ENCODE results near the gene MYO3A.

DNA sequence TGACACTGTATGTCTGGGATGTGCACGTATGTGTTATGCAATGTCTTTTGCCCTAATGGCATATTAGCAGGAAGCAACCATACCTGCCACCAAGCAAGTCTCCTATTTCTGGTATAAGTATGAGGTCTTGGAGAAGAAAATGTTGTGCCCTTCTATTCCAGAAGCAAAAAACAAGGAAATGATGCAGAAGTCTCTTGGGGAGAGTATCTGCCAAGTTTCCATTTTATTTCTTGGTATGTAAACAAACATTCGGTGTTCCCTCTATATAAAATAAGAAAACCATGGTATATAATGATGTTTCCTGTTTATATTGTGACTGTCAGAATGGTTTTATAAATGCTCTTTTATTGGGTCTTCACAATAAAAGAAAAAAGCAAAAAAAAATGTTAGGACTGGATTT is 19.3 kb upstream of the MYO3A start:
- TF ChIP-seq, protein P1, sequence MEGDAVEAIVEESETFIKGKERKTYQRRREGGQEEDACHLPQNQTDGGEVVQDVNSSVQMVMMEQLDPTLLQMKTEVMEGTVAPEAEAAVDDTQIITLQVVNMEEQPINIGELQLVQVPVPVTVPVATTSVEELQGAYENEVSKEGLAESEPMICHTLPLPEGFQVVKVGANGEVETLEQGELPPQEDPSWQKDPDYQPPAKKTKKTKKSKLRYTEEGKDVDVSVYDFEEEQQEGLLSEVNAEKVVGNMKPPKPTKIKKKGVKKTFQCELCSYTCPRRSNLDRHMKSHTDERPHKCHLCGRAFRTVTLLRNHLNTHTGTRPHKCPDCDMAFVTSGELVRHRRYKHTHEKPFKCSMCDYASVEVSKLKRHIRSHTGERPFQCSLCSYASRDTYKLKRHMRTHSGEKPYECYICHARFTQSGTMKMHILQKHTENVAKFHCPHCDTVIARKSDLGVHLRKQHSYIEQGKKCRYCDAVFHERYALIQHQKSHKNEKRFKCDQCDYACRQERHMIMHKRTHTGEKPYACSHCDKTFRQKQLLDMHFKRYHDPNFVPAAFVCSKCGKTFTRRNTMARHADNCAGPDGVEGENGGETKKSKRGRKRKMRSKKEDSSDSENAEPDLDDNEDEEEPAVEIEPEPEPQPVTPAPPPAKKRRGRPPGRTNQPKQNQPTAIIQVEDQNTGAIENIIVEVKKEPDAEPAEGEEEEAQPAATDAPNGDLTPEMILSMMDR (conservative IDR thresholded peaks at IDR 0.05; ENCODE audit: low read depth, low read length): no peak
- TF ChIP-seq MAFK (IDR thresholded peaks at IDR 0.05; ENCODE audit: low read depth, low read length): no peak
- no peak for TF ChIP-seq RFX5 (IDR thresholded peaks at IDR 0.05; ENCODE audit: low read depth, low read length)
- TF ChIP-seq, protein P2, sequence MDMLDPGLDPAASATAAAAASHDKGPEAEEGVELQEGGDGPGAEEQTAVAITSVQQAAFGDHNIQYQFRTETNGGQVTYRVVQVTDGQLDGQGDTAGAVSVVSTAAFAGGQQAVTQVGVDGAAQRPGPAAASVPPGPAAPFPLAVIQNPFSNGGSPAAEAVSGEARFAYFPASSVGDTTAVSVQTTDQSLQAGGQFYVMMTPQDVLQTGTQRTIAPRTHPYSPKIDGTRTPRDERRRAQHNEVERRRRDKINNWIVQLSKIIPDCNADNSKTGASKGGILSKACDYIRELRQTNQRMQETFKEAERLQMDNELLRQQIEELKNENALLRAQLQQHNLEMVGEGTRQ (IDR thresholded peaks at IDR 0.05; ENCODE audit: low read depth, low read length): no peak
- no peak for TF ChIP-seq FOS (IDR thresholded peaks at IDR 0.05; ENCODE audit: low read depth, low read length)
- no peak for TF ChIP-seq MAZ (IDR thresholded peaks at IDR 0.05; ENCODE audit: borderline replicate concordance, low read depth, low read length)
- no peak for TF ChIP-seq POLR2A (IDR thresholded peaks at IDR 0.05; ENCODE audit: low read depth, low read length)
- TF ChIP-seq CEBPB (IDR thresholded peaks at IDR 0.05; ENCODE audit: low read depth, low read length): no peak
- TF ChIP-seq MXI1 (IDR thresholded peaks at IDR 0.05; ENCODE audit: borderline replicate concordance, low read depth, low read length): no peak
- TF ChIP-seq NFE2L2 (IDR thresholded peaks at IDR 0.05; ENCODE audit: low read depth, low read length): no peak
- TF ChIP-seq SMC3 (IDR thresholded peaks at IDR 0.05; ENCODE audit: low read depth, low read length): no peak
- no peak for TF ChIP-seq CHD1 (IDR thresholded peaks at IDR 0.05; ENCODE audit: low read depth, low read length)
